ENCODE data around the gene WFDC8.

The WFDC8 gene

DNA sequence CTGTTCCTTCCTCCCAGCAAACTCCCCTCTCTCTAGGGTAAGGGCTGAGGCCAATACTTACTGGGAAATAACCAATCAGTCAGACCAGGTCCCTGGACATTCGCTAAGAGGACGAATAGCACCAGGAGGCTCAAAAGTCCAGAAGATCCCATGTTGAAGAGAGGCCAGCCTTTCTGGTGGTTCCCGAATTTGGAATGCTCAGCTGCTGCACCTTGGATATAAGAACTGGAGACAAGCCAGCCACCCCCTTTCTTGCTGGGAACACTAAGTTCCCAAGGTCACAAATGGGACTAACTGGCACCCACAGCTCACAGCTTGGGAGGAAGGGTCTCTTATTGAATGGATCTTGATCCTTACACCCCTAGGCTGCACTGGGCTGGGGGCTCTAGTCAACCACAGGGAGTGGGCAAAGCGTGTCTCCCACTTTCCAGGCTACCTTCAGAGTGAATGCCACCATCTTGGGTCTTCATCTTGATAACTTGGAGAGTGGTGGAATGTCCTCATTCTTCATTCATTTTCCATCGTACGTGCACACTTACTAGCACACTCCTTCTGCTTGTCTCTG, 31.8 kb downstream of the WFDC8 start, which contains the start of gene EPPIN:
TSS of gene EPPIN (minus strand) at position 196 of the 565 bp plus-strand sequence. CDS start at position 152, 44 bp downstream.
- DNase-seq, result no peak

DNA sequence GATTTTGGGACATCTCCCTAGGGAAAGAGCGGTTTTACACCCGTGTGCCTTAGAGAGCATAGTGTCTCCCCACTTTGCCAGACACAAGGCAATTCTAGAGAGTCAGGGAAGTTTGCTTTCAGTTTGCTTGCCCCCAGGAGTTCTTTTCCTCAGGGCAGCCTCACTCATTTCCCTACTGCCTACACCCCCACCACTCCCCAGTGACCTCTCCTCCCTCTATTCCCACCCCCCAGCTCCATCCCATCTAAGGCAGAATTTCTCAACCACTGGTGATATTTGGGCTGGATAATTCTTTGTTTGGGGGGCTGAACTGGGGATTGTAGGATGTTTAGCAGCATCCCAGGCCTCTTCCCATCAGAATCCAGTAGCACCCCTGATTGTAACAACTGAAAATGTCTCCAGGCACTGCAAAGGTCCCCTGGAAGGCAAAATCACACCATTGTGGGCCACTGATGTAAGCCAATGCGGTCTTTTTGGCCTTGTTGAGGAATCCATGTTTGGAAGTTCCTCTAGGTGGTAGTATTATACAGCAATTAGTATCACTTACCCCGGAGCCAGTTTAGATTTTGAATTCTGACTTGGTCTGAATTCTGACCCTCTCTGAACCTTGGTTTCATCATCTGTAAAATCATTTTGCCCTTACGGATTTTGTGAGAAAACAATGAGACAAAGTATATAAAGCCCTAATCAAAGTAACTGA, 33.2 kb downstream of the WFDC8 start:
- no peak for DNase-seq

DNA sequence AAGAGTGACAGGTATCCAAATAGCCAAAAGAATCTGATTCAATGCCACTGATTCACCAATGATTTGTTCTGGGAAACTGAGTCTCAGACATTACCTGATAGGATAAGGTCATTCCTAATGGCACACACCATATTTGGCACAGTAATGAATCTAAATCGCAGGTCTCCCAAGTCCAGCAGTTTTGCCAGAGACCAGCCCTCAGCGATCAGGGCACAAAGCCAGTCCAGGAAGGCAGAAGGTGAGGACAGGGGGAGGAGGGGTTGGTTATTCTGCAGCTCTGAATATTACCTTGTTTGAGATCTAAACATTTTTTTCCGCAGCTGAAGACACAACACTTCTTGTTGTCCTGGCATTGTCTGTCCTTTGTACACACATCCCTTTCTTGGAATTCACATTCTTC, 33.7 kb downstream of the WFDC8 start:
- no peak for DNase-seq

DNA sequence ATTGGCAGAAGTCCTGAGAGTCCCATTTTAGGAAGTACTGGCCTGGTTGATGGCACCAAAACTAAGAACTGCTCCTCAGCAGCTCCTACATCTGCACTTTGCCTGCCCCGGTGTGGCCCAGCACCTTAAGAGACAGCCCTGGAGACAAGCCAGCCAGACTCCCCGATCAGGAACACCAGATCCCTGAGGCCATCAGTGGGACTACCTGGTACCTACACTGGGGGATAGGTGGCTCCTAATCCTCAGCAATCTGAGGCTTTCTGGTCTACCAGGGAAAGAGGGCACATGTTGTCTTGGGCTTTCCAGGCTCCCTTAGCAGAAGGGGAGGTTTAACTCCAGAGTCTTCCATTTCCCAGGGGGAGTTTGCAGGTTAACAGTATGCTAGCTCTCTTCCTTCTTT, 39.7 kb downstream of the WFDC8 start, which contains the start of gene WFDC6:
TSS of gene WFDC6 (minus strand) at position 101 of the 400 bp plus-strand sequence. CDS start at position 26, 75 bp downstream.
- DNase-seq, result no peak

DNA sequence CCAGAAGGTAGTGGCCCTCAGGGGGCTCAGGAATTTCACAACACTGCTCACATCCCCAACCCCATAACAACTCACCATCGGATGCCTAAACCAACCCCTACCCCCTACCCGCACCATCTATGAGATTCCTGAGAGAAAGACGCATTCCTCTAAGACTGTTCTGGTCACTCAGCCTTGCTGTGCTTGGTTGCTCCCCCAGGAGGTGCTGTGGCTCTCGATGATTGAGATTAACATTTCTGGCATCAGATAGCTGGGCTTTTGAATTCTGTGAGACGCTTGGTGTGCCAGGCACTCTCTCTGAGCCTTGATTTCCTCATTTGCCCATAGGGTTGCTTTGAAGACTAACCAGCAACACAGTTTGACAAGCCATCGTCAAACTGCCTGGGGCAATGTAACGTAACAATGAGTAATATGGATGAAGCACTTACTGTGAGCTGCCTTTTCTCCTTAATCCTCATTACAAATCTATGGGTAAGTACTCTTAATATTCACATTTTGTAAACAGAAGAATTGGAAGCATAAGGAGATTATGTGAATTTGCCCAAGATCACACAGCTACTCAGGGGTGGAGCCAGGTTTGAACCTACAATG, 40.8 kb downstream of the WFDC8 start:
- no peak for DNase-seq

DNA sequence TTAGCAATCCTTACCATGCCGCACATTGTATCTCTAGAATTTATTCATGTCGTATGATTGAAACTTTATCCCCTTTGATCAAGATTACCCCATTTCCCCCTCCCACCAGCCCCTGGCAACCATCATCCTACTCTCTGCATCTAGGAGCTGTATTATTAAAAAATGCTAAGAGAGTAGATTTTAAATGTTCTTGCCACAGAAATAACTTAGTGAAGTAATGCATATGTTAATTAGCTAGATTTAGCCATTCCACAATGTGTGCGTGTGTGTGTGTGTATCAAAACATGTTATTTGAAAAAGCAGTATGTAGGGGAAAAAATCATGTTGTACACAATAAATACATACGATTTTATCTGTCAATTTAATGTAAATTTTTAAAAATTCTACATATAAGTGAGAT, 51.8 kb downstream of the WFDC8 start:
- DNase-seq, result no peak

DNA sequence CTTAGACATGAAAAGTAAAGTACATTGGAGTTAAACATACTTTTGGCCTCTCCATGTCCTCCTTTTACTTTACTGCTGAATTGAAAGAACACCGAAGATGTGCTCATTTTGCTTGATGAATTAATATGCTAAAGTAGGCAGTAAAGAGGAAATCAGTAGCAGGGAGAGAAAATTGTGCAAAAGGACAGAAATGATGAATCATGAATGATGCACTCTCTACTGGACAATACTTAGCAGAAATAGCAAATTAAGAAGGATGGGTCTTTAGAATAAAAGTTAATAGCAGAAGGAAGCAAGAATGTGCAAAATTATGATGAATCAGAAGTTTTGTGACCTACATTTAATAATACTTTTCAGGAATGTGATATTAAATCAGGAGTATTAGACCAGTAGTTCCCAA, 55.3 kb downstream of the WFDC8 start:
- DNase-seq, result no peak

DNA sequence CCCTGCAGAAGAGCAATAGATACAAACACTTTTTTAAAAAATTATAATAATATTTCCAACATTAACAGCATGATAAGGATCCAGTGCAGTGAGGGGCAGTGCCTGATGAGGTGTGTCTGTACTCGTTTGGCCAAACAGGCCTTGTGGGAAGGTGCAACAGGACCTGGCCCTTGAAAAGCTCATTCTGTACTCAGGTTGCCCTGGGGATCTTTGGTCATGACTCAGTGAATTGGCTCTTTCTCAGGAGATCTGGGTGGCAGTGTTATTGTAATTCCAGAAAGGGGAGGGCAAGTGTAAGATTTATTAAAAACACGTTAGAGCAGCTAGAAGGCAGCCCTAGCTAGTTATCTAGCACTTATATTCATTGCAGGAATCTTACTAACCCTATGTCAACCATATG, 60.8 kb downstream of the WFDC8 start:
- DNase-seq, result no peak

DNA sequence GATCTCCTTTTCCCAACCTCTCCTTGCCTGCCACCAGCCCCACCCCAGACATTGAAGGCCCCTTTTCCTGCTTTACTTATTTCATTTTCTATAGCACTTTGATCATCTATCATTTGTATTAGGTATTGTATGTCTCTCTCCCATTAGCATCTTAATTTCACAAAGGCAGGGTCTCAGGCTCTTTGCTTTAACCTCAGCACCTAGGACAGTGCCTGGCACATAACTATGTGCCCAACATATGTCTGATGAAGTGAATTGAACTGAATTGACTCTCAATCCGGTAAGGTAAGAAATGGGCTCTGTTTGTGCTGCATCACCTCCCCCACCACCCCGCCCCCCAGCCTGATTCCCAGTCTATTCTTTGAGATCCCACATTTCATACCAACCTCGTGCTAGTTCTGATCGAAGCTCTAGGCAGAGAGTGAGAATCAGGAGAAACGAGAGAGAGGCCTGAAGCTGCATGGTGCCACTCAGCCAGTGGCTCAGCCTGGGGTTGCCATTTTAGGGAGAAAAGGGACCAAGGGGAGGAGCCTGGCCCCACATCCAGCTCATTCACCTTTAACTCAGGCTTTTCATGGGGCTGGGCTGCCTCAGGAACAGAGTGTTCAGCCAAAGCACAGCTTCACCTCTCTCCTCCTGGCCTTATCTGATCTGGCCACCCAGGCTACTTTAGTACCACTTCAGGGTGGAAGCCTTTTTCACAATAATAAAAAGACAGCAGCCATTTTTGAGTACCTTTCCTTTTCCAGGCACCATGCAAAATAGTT, 63.8 kb downstream of the WFDC8 start, which contains the start of gene SPINT3:
TSS of gene SPINT3 (minus strand) at position 476 of the 767 bp plus-strand sequence. CDS start at position 462, 14 bp downstream.
- no peak for DNase-seq

DNA sequence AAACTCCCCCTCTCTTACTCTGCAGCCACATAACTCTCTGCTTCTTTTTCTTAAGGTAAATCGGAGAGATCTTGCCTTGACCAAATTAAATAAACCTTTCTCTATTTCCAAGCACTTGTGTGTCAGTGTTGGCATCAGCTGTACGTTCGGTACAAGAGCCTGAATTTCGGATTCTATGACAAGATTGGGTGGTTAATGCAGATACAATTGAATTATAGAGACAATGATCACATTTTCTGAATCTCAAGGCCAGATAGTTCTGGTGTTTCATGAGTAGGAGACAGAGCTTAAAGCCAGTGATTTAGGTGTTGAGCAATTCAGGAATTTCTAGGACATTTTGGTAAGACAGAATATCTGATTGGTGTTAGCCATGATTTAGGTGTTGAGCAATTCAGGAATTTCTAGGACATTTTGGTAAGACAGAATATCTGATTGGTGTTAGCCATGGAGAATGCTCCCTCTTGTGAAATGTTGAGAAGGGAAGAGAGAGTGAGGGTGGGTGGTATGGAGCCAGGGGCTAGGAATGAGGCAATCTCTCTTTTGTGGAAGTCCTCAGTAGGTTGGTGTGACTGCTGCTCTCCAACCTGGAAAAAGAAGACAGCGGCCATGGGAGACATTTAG, 68.7 kb downstream of the WFDC8 start:
- no peak for DNase-seq

DNA sequence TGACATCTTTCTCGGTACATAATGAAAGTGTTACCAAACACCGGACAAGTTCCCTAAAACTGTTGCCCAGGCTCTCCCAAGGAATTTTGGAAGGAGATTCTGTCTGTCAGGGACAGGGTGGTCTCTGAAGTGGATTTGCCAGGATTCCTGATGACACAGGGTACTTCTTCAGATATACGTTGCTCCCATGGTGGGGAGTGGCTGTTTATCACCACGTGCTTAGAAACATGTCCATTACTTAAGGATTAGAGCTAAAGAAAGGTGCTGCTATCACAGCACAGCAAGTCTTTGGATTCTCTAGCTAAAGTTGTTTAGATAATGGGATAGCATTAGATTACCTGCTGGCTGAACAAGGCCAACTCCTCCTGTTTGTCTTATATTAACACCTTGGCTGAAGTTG, 70.0 kb downstream of the WFDC8 start:
- no peak for DNase-seq

DNA sequence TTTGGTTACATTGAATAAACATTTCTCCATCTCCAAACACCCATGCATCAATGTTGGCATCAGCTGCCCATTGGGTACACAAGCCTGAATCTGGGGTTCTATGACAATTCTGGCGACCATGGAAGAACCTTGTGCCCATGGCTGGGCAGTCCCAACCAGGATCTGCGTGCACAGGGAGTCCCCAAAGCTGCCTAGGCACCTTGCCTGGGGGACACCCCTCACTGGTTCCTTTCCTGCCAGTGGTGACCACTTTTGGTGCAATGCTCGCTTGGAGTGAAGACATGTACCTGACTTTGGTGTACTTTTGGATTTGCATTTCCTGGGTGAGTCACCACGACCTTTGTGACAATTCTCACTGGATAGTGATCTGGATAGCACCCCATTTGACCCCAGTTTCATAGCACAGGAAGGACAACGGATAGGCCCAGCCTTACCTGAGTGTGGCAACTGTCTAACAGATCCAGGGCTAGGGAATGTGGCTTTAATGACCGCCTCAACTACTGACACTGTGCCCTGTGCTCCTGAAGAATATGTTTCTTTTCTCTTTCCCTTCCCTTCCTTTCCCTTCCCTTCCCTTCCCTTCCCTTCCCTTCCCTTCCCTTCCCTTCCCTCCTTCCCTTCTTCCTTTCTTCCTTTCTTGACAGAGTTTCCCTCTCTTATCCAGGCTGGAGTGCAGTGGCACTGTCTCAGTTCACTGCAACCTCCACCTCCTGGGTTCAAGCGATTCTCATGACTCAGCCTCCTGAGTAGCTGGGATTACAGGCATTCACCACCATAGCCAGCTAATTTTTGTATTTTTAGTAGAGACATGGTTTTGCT, 70.8 kb downstream of the WFDC8 start:
- DNase-seq, result no peak

DNA sequence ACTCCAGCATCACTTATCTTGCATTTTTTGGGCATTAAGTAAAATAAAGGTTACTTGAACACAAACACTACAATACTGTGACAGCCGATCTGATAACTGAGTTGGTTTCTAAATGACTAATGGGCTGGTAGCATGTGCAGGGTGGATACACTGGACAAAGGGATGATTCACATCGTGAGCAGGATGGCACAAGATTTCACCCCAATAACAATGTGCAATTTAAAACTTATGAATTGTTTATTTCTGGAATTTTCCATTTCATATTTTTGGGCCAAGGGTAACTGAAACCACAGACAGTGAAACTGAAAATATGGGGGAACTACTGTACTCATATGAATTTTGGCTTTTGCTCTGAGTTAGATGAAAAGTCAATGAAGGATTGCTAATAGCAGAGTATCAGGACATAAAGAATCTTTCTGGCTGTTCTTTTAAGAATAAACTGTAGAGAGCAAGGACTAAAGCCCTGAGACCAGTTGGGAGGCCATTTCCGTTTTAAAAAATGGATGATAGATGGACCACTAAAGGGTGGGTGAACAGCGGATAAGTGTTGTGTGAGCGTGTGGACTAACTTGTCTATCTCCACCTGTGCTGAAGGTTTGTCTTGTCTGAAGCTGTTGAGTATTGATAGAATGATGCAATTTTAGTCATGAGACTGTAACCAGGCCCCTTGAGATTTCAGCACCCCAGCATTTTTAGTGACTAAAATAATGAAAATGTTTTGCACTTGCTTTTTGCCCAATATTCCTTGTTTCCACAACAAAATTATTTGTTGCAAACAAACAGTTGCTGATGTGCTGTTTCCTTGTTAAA, 71.9 kb downstream of the WFDC8 start:
- no peak for DNase-seq

DNA sequence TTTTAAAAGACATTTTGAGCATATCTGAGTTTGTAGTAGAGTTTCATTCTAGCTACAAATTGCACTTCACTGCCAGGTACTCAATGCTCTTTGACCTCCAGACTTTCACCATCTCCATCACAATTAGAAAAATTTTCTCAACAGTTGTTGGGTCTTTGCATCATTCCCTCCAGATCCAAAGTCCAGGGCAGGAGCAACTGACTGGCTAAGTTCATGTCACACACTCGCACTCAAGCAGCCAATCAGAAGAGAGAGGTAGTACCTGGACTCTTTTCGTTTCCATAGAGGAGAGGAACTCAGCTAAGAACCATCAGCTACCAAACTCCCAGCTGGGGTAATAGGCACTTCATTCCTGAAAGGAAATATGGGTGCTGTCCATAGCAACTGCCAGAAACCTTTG, 72.7 kb downstream of the WFDC8 start:
- DNase-seq, result no peak

DNA sequence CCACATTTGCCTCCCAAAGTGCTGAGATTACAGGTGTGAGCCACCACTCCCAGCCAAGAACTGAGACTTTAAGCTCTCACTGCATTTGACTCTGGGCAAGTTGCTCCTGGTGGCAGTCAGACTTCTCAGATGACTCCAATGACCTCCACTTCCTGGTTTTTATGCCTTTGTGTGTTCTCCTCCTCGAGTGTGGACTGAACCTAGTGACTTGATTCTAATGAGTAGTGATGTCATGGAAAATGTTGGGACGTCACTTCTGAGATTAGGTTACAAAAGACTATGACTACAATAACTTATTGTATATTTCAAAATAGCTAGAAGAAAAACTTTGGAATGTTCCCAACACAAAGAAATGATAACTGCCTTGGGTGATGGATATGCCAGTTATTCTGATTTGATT, 75.7 kb downstream of the WFDC8 start:
- DNase-seq, result no peak

DNA sequence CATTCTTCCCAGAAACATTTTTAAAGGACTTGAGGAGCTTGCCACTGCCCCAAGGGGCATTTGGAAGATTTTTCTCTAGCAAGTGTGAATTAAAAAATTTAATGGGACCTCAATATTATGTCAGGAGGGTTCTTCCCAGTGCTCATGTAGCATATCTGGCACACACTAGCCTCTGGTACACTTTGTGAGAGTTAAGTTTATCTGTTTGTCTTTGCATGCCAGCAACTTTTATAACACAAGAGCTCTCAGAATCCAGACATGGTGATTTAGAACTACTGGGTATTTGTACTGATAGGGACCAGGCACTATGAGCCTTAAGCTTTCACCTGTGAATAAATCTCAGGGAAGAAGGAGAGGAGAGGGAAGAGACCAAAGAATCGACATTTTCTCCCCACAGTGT, 76.5 kb downstream of the WFDC8 start:
- DNase-seq, result no peak
